ENCODE results near the gene SPEM3.

SPEM3 gene

GRCh38 chr17:7421186-7421585 is 7.5 kb upstream of the SPEM3 start:
- DNase-seq (ENCODE audit: low read depth), result no peak

DNA sequence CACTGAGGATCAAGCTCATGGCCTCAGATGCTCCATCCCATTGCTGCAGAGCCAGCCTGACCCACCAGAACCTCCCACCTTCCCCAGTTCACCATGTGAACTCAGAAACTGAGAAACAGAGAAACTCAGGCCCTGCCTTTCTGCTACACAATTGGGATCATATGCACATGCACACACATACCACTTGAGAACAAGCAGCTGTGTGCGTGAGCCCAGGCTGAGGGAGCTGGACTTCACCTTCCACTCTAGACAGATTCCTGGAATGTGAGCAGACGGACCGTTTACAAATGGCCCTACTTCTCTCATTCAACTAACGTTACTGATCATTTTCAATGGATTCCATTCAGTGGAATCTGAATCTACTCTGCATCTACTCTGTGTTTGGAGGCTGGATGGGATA is 5.0 kb upstream of the SPEM3 start:
- no peak for DNase-seq (ENCODE audit: low read depth)

DNA sequence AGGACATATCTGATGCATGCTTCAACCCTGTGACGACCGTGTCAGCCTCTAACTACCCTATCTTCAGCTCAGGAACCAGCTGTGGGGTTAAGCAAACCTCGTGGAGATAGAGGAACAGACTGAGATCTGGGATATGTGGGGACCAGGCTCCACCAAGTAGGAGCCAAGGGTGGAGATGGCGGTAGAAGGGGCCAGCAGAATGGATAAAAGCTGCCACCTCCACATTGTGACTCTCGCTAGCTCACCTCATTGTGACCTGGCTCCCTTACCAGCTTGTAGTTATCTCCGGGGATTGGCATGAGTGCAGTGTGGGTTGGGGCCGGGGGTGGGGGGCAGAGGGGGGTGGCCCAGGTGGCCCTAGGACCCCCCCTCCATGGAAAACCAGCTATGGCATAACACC is 3.3 kb upstream of the SPEM3 start, which contains the start of gene SPEM2:
TSS of gene SPEM2 (plus strand) at position 301 of the 400 bp plus-strand sequence. CDS start at position 374, 73 bp downstream.
- no peak for DNase-seq (ENCODE audit: low read depth)

DNA sequence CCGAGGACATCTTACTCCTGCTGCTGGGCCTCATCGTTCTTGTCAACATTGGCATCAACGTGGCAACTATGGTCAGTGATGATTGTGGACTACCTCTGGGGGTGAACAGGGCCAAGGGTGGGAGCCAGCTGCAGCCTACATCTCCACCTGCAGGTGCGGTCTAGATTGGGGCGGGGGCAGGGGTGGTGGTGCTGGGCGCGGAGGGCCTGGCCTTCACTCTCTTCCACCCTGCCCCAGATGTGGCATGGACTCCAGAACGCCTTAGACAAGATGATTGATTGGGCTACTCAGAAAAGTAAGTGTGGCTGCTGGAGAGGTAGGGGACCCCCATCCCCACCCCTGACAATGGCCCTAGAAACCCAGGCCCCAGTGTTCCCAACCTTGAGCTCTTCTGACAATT is 2.9 kb upstream of the SPEM3 start:
- DNase-seq (ENCODE audit: low read depth), result no peak

DNA sequence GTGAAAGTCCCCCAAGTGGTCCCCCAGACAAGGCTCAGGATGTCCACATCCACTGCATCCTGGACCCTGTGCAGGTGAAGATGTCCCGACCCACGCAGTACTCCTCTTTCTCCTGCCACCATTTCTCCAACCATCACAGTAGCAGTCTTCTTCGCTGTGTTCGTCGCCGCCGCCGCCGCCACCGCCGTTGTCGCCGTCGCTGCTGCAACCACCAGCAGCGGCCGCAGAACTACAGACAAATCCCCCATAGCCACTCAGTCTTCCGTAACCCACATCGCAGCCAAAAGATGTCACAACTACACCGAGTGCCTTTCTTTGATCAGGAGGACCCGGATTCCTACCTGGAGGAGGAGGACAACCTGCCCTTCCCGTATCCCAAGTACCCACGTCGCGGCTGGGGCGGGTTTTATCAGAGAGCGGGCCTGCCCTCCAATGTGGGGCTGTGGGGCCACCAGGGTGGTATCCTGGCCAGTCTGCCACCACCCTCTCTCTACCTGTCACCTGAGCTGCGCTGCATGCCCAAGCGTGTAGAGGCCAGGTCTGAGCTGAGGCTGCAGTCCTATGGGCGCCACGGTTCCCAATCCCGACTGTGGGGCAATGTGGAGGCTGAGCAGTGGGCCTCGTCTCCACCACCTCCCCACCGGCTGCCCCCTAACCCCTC is 2.3 kb upstream of the SPEM3 start:
- no peak for DNase-seq (ENCODE audit: low read depth)

DNA sequence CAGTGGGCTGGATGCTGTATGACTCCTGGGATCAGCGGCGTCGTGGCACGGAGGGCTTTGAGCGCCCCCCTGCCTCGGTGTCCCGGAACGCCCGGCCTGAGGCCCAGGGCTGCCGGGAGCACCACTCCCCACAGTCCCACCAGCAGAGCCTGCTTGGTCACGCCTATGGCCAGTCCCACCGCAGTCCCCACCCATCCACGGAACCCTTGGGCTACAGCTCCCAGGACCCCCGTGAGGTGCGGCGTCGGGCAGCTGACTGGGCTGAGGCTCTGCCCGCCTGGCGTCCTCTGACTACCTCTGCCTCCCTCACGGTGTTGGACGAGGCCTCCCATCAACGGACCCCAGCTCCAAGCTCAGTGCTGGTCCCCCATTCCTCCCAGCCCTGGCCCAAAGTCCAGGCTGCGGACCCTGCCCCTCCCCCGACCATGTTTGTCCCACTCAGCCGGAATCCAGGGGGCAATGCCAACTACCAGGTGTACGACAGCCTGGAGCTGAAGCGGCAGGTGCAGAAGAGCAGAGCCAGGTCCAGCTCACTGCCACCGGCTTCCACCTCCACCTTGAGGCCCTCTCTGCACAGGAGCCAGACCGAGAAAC is 1.7 kb upstream of the SPEM3 start:
- no peak for DNase-seq (ENCODE audit: low read depth)

- DNase-seq (ENCODE audit: low read depth), result no peak
These were observed 1.1 kb upstream of the SPEM3 start for GRCh38 chr17:7427549-7427948.

DNA sequence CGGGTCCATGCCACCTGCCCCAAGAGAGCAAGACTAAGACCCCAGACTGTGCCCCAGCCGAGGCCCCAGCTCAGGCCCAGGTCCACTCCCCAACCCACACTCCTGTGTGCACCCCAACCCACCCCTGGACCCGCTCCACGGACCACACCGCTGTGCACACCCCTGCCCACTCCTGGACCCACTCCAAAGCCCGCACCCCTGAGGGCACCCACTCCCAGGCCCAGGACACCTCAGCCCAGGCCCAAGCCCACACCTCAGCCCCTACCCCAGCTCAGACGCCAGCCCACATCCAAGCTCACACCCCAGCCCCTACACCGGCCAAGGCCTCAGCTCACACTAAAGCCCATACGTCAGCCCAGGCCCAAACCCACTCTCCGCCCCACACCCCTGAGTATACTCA is 1.1 kb downstream of the SPEM3 start:
- no peak for DNase-seq (ENCODE audit: low read depth)

GRCh38 chr17:7431231-7431630 is 2.6 kb downstream of the SPEM3 start:
- peak; percentile 50 for DNase-seq (ENCODE audit: low read depth)

DNA sequence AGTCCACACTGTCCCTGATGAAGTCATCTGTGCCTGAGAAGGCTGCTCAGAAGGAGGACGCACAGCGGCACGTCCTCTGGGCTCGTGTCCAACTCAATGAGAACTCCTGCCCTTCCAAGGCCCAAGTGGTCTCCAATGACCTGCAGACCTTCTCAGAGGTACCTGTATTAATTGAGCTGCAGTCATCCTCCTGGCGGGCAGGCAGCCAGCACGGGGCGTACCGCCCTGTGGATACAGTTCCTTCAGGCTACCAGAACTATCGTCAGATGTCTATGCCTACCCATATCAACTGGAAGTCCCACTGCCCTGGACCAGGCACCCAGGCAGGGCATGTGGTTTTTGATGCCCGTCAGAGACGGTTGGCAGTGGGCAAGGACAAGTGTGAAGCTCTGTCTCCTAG is 3.6 kb downstream of the SPEM3 start:
- no peak for DNase-seq (ENCODE audit: low read depth)

- no peak for DNase-seq (ENCODE audit: low read depth)
These were observed 7.3 kb downstream of the SPEM3 start for GRCh38 chr17:7435676-7436555.

DNA sequence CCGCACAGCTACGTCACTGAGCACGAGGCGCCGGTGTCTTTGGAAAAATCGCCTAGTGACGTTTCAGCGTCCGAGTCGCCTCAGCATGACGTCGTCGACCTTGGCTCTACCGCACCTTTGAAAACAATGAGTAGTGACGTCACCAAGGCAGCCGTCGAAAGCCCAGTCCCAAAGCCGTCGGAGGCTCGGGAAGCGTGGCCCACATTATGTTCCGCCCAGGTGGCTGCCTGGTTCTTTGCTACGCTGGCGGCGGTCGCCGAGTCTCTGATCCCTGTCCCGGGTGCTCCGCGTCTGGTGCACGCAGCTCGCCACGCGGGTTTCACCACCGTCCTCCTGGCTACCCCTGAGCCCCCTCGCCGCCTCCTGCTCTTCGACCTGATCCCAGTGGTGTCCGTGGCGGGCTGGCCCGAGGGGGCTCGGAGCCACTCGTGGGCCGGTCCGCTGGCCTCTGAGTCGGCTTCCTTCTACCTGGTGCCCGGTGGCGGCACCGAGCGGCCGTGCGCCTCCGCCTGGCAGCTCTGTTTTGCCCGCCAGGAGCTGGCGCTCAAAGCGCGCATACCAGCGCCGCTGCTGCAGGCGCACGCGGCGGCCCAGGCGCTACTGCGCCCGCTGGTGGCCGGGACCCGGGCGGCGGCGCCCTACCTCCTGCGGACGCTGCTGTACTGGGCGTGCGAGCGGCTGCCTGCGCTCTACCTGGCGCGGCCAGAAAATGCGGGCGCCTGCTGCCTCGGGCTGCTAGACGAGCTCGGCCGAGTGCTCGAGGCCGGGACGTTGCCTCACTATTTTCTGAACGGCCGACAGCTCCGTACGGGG is 8.1 kb downstream of the SPEM3 start:
- peak; percentile 70 for DNase-seq (ENCODE audit: low read depth)

GRCh38 chr17:7437369-7437863 is 8.8 kb downstream of the SPEM3 start:
- no peak for DNase-seq (ENCODE audit: low read depth)

DNA sequence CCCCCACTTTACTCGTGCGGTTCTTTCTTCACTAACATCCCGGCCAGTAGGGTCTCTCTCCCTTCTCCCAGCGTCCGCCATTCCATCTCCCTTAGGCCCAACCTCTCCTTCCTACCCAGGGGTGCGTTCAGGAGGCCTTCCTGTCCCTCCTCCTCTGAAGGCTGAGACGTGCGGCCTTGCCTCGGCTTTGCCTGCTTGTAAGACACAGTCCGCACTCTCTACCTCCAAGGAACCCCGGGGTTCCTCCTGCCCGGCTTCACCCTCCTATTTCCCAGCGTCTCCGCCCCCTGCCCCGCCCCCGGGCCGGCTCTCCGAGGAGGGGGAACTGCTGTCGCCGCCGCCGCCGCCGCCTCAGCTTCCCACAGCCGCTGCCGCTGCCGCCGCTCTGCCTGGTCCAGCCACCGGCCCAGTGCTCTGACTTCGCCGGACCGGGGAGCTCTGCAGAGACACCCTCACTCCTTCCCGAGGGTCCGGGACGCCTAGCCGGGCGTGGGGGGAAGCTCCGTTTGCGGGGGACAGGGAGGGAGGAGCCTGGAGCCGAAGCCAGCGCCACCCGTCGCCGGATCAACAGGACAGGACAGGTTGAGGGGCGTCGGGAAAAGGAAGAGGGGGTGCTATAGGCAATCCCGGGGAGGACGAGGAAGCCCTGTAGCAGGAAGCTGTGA is 9.4 kb downstream of the SPEM3 start:
- no peak for DNase-seq (ENCODE audit: low read depth)

DNA sequence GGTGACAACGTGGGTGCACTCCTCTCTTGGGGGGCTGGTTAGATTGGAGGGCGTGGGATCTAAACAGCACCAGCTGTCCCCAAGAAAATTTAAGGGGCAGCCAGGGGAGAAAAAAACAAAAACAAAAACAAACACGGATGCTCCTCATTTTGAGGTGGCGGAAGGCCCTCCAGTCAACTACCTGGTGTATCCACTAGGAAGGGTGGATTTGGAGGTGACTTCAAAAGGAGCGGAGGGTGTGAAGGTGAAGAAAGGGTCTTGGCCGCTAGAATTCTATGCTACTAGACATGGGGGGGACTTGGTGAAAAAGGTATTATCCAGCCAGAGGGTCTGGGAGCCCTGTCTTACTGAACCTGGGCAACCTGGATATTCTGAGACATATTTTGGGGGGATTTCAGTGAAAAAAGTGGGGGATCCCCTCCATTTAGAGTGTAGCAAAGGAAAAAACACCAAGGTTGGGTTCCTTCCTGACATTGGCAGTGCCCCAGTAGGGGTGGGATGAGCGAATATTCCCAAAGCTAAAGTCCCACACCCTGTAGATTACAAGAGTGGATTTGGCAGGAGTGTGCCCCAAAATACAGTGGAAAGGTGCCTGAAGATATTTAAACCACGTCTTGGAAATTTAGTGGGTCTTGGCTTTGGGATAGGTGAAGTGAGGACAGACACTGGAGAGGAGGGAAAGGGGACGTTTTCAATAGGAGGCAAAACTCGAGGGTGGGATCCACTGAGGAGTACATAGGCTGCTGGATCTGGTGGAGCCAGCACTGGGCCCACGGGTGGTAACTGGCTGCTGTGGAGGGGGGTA is 10.2 kb downstream of the SPEM3 start:
- no peak for DNase-seq (ENCODE audit: low read depth)

- no peak for DNase-seq (ENCODE audit: low read depth)
These were observed 10.9 kb downstream of the SPEM3 start, which contains the start of gene FGF11 for GRCh38 chr17:7439462-7440112. Gene FGF11, plus strand, starts transcription at chr17:7439512. Its CDS starts 109 bp downstream, at chr17:7439621.

DNA sequence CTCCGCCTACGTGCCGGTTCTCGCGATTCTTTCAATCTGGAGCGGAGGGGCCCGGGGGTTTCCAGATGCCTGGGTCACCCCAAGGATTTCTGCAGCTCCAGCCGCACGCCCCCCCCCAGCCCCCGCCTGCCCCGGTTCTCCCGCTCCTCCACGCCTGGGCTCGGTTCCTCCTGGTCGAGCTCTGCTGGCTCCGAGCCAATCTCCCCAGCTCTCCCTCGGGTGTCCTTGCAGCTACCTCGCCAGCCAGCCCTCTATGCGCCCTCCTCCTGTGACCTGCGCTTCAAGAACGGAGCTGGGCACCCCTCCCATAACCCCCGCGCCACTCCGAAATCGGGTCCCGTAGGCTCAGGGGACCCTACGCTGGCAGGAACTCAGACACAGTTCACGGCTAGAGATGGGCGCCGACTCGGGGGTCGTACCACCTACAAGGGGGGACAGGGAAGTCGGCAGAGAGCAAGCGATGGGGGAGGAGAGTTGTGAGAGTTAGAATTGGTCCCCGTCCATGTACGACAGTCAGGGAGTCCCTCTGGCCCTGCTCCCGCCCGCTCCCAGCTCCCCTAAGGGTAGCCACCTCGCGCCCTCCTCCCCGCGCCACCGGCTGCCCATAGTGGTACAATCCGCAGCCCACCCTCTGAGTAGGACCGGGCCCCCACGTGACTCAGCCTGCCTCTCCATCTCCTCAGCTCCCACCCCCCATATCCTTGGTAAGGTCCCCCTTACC is 11.6 kb downstream of the SPEM3 start:
- DNase-seq (ENCODE audit: low read depth), result no peak

DNA sequence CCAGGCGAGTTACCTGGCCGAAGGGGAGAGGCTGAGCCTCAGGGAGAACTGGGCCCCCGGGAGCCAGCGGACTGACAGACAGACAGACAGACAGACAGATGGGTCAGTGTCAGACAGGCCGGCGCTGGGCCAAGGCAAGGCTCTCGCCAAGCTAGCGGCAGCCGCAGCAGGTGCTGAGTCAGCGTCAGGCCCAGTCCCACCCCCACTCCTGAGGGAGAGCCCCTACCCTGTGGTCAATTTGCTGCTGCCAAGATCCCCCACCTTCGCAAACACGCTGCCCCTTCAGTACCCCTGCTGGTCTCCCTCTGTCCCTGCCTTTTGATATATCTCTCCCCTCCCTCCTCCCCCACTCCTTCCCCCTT is 12.2 kb downstream of the SPEM3 start:
- peak; percentile 44 for DNase-seq (ENCODE audit: low read depth)

- DNase-seq (ENCODE audit: low read depth), result no peak
These were observed 12.6 kb downstream of the SPEM3 start for GRCh38 chr17:7441266-7441665.

All from amniotic epithelial cell (primary cell).